GM15510 (cell line): ENCODE results near the gene ABCA1.

Experiments used
- POLR2A ChIP-seq: IDR thresholded peaks from 3 replicates; pipeline ENCODE4 v1.6.1; 2011; ENCODE audit warnings: borderline replicate concordance; ENCODE audit not compliant: insufficient read length; ENCODE audit errors: extremely low read depth

The ABCA1 gene

DNA sequence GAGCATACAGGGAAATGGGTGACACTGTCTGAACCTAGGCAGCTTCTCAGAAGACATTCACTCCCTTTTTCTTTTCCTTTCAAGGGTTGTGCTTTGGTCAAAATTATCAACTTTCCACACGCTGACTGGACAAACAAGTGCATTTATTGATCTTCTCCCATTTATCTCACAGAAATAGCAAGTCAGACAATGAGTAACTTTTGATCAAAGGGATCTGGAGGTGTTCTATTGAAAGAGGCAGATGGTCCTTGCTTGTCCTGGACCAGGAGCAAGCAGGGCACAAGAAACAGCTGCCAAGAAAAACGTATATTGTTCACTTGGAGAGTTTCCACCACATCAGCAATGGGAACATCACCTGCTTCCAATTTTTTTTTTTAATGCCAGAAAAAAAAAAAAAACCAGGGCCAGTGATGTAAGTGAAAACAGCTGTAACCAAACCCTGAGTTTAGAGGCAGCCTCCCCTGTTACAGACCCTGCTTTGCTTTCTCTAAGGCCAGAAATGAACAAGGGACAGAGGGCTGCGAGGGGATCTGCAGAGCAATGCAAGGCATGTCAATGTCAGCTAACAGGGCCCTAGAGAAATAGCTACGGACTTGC, 84.2 kb downstream of the ABCA1 start:
- TF ChIP-seq POLR2A, result no peak

DNA sequence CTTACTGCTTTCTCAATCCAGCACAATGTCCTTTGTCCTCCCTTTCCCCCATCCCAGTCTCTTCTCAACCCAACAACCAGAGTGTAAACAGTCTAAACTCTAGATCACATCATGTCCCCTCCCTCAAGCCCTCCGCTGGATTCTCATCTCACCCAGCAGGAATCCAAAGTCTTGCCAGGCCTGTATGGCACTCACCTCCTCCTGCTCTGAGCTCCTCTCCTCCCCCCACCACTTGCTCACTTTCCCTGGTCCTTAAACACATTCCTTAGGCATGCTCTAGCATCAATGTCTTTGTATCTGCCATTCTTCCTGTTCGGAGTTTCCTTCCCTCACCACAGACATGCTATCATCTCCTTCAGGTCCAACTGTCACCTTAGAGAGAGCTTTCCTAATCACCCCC, 85.3 kb downstream of the ABCA1 start:
- TF ChIP-seq POLR2A, result no peak

DNA sequence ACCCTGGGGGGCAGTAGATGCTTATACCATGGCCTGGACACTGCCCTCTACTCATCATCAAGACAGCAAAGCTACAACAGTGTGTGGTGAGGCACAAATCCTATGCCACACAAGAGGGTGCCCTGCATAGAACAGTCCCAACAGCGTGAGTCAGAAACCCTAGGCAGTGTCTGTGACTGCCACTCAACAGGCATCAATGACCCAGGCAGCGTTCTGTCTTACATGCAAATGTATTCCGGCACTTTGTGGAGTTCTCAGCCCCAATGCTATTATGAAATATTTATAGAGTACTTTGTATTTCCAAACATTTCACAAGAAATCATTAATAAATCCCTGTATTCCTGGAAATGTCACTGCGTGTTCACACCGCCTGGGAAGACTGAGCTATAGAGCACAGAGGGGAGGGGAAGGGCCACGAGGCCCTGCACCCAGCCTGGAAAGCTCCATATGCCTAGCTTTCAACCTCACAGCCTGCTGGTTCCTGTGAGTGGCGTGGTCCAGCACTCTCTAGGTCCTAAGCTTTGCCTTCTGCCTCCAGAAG, 86.3 kb downstream of the ABCA1 start:
- no peak for TF ChIP-seq POLR2A

DNA sequence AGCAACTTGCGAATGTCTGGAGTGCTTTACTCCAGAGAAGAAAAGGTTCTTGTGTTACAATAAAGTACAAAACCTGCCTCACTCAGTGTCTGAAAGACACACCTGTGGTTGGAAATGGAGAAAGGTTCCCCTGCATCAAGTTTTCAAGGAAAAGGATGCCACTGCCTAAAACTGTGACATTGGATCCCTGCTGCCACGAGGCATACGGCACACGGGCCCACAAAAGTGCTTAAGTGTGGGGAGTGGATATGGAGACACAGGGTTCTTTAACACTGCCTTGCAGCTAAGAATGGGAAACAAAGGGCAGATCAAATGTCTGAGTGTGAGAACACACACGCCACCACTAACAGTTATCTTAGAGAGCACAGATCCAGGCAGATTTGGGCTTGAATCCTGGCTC, 89.0 kb downstream of the ABCA1 start:
- TF ChIP-seq POLR2A, result no peak

DNA sequence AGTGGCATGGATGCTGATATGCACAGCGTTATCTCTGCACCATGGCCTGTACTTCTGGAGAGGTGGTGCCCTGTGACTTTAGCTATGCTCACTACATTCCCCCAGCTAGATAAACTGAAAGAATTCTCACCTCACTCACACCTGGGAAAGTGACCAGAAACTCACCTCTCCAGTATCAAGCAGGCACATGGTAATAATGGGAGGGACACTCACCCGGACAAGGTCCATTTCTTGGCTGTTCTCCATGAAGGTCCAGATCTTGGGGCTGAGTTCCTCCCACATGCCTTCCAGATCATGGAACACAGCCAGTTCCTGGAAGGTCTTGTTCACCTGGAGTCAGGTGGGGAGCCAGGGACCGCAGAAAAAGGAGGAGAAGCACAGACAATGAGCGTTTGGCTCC, 91.2 kb downstream of the ABCA1 start:
- TF ChIP-seq POLR2A, result no peak

DNA sequence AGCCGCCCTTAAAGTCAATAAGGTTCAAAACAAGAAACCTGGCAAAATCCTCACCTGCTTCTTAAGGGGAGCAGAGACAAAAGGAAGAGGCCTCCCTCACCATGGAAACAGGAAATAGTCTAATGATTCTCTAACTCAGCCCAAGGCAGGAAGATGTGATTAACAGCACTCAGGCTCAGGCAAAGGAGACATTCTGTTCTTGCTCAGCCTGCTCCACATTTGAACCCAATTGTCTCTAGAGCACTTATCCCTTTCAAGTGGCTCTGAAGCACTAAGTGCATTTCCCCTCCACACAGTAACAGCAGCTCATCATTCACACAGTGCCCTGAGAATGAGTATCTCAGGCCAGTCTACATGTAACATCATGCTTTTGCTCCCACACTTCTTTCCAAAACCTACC, 91.7 kb downstream of the ABCA1 start:
- TF ChIP-seq POLR2A, result no peak

DNA sequence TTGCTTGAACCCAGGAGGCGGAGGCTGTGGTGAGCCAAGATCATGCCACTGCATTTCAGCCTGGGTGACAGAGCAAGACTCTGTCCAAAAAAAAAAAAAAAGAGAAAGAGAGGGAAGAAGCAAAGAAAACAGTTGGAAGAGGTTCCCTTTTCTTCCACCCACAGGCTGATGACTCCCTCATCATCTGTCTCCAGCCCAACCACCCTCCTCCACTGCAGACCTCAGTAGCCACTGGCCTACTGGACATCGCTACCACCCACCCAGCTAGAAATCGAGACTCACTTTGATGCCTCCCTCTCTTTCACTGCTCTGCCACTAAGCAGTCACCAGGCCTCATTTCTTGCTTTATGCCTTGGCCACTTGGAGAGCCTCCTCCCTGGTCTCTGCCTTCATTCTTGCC, 92.8 kb downstream of the ABCA1 start:
- no peak for TF ChIP-seq POLR2A

DNA sequence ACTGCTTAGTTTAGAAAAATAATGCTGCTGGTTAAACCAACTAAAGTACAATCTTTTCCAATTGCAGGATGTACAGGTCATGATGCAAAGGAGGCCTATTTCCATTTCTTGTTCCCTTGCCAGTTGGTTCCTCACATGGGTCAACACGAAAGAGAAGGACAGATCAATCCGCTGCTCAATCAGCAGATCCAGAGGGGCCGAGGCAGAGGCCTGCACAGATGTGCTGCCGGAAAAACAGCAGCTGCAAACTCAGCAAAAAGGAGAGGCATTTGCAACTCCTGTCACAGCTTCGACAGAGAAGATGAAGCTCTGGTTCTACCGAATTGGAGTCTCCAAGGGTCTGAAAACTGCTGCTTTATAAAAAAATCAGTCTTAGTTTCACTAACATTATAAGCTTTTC, 94.3 kb downstream of the ABCA1 start:
- no peak for TF ChIP-seq POLR2A

DNA sequence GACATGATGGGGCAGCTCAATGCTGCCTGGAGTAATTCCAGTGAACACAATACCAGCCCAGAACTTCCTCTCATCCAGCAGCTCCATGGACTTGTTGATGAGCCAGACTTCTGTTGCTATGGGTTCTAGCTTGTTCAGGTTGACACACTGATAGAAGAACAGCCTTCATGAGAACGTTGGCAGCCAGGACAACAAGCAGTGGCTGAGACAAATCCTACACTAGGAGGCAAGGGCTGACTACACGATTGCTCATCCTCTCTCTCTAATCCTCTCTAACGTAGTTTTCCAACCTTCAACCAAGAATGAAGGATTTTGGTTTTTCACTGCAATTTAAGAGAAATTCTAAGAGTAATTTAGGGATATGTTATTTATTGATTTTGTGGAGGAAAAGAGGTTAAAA, 96.3 kb downstream of the ABCA1 start:
- TF ChIP-seq POLR2A, result no peak

DNA sequence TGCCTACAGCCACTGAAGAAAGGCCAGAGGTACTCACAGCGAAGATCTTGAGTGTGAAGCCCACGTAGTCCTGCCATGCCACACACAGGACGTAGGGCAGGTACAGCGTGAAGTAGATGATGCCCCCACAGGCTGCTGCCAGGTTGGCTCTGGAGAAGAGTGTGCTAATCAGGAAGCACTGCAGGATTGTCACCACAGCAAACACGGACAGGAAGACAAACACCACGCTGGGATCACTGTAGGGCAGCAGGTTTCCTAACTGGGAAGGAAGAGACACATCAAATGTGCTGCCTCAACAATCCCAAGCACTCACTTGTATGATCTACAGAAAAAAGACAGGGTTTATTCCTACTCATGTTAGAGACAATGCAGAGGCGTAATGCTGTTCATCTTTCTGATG, 101.0 kb downstream of the ABCA1 start:
- no peak for TF ChIP-seq POLR2A

DNA sequence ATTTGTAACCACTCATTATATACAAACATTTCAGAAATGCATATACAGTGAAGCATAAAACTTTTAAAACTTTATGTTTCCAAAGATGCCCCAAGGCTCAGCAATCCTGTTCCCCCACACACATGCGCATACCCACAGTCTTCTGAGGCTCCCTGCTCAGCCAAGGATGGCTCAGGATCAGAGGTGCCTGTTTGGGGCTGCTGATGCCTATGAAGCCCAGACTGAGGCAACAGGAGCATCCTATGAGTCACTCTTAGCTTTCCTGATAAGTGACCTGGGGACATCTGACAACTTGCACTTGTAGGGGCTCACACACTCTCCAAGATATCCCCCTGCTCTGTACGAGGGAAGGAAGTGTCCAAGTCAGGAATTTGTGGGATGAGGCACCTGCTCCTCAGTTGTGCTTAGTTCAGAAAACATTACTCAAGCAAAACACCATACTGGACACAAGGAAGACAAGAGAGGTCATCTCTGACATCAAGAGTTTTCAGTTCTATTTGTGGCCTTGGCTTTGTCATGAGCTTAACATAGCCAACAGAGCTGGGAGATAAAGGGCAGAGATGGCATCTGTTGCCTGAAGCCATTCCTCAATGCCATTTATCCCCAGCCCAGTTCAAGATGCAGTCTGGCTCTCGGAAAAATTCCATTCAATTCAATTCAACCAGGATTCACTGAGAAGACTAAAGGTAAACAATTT, 101.7 kb downstream of the ABCA1 start:
- TF ChIP-seq POLR2A, result no peak

DNA sequence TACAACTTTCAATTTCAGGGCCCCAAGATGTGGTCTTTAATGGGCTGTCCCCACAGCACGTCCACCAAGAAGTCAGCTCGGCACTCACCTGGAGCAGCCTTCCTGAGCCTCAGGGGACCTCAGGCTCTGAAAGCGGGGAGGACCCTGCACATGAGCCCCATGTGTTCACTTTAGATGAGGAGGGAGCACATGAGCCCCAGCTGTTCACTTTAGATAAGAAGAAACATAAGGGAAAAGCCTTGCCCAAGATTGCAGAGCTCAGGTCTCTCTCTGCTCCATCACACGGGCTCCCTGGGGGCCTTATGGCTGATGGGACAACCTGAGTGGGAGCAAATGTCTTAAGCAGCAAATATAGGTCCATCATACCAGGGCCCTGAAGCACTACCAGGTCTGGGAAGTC, 107.6 kb downstream of the ABCA1 start:
- no peak for TF ChIP-seq POLR2A

DNA sequence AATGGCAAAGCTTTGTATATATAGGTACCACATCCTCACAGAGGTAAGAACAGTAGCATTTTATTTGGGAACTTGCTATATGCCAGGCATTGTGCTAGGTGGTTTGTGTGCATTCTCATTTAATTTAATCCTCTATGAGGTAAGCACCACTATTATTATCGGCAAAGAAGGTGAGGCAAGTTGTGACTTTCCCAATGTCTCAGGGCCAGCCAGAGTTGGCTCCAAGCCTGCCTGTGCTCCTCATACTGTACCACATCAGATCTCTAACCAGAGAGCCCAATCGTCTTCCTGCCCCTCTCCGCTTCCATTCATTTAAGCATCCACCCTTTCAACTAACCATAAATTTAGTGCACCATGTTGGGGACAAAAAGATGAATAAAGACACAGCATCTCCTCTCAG, 108.9 kb downstream of the ABCA1 start:
- TF ChIP-seq POLR2A, result no peak

DNA sequence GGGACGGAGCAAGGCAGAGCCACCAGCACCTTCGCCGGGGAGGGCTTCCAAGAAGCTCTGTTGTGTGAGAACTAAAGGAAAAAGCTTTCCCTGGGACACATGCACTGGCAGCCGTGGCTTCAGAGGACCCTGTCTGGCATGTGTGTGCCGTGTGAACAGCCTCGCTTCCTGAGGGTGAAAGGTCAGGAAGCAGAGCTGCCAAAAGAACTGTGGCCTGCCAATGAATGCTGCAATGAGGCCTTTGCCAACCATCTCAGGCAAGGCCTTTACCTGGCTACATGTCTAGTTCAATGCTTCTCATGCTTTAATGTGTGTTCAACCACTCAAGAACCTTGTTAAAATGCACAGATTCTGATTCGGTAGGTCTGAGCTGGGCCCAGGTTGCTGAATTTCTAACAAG, 110.5 kb downstream of the ABCA1 start:
- TF ChIP-seq POLR2A, result no peak

DNA sequence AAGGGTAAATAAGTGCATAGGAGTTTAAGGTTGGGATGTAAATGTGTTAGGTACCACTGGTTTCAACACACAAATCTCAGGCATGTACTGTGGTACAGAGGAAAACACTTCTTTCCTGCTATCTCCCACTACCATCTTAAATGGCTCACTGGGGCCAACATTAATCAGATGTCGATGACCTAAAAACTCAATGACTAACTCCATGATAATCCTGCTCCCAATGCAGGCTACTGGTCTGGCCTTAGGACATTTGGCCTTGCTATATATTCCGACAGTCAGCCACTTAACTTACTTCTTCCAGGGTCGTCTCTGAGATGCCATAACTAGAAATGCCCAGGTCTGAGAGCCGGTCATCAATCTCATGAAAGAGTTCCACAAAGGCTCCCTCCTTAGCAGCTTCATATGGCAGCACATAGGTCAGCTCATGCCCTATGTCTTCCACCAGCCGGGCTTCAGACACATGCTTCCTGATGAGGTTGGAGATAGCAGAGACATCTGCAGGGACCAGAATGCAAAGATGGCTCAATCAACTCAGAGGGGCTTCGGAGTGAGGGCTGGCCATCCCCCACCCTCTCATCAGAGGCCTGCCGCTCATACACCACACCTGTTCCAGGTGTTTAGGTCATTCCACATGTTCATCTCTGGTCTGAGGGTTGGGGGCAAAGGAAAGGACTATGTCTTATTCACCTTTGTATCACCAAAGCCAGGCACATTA, 111.9 kb downstream of the ABCA1 start:
- no peak for TF ChIP-seq POLR2A
